SH-SY5Y (cell line): ENCODE results near the gene PRKD1.

ENCODE experiments used
- GATA2 ChIP-seq: IDR thresholded peaks from 2 replicates; pipeline ENCODE4 v1.6.1; 2011; ENCODE audit warnings: mild to moderate bottlenecking, low read depth, low read length
- GATA3 ChIP-seq: IDR thresholded peaks from 2 replicates; pipeline ENCODE4 v1.6.1; 2011; ENCODE audit warnings: low read depth, mild to moderate bottlenecking, low read length, moderate library complexity

DNA sequence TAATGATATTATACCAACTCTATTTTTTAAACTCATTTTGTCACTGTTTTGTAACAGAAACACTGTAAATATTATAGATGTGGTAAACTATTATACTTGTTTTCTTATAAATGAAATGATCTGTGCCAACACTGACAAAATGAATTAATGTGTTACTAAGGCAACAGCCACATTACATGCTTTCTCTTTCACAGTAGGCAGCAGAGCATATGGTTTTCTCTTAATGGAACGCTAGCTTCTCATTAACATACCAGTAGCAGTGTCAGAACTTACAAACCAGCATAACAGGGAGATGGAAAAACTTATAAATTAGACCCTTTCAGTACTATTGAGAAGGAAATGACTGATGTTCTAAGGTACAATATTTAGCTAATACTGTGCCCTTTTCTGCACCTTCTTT, 398.8 kb downstream of the PRKD1 start:
- TF ChIP-seq GATA2 (no peak), GATA3 (no peak)
